Measurements from ENCODE around the gene ROCK1. TPM values are rescaled to one million over a fixed set of nuclear protein-coding genes. Genes with fewer than 3 reads are reported as not detected.

The ROCK1 gene
- total and polyA plus RNA-seq, 2 of the 8 experiments (the other 6 are each of a cell fraction or from before 2014, with no cell fraction given) = 4.2 to 48.9 TPM

GRCh38 chr18:21111346-21112139 lies at the start of gene ROCK1 (continued):
- no peak for TF ChIP-seq RNF2 (IDR thresholded peaks at IDR 0.05; ENCODE audit: borderline replicate concordance, low read depth, low read length, missing control alignments, poor library complexity, severe bottlenecking)
- TF ChIP-seq SP4 (IDR thresholded peaks at IDR 0.05; ENCODE audit: low read length) = no peak
- 0 out of 2 replicates have a peak, but pooled peaks have one; percentile 27 for TF ChIP-seq SP1 (IDR thresholded peaks at IDR 0.05; ENCODE audit: low read depth, low read length)
- no peak for TF ChIP-seq HDAC6 (IDR thresholded peaks at IDR 0.05; ENCODE audit: low read depth, low read length)
- peak; percentile 58 for TF ChIP-seq NRF1 (IDR thresholded peaks at IDR 0.05; ENCODE audit: low read depth, low read length)
- TF ChIP-seq SIN3A (conservative IDR thresholded peaks at IDR 0.05 in 1 of 2, IDR thresholded peaks at IDR 0.05 in 1 of 2; ENCODE audit: low read depth in 1 of 2, low read length in 2 of 2) = peak in 1 of 2 experiments; percentile 35; a peak in 1 of 4 replicates
- TF ChIP-seq TCF12 (IDR thresholded peaks at IDR 0.05; ENCODE audit: low read depth, low read length) = no peak
- TF ChIP-seq RXRA (IDR thresholded peaks at IDR 0.05; ENCODE audit: insufficient read depth, low read depth, low read length) = no peak
- TF ChIP-seq RBBP5 (IDR thresholded peaks at IDR 0.05; ENCODE audit: borderline replicate concordance, low read depth, low read length) = peak; percentile 92
- TF ChIP-seq CBX8 (IDR thresholded peaks at IDR 0.05; ENCODE audit: borderline replicate concordance, low read depth, low read length) = no peak
- TF ChIP-seq POLR2A (IDR thresholded peaks at IDR 0.05; ENCODE audit: control extremely low read depth in 1 of 2, low read depth in 2 of 2, low read length in 2 of 2) = peak; percentile 61 to 79
- TF ChIP-seq FOSL1 (IDR thresholded peaks at IDR 0.05; ENCODE audit: insufficient read depth, low read depth, low read length) = no peak

Measured in H1 (cell line).